KG1 (cell line): Measurements from ENCODE around the gene MTHFD2.
"Not testable (repeated sequence)": the region's sequence is repeated elsewhere in the genome, so short reads cannot be mapped to it uniquely, and the experiment has no call there.

Experiments
- DNase-seq: peaks from one replicate; lab custom pipeline; 2025; lab: John Stamatoyannopoulos, UW

The MTHFD2 gene

DNA sequence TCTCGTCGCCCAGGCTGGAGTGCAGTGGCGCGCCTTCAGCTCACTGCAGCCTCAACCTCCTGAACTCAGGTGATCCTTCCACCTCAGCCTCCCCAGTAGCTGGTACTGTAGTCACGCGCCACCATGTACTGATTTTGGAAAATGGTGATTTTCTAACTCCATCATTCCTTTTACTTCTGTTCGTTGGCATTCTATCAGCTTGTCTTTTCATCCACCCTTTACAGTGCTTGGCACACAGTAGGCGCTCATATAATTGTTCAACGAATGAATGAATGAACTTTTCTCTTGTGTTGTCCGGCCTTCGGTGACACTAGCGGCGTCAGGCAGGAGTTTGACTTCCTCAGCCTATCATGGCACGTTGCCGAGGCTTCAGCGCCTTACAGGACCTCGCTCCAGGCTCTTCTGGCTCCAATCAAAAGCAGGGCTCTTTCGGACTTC, 373 bp upstream of the MTHFD2 start:
- no peak for DNase-seq

DNA sequence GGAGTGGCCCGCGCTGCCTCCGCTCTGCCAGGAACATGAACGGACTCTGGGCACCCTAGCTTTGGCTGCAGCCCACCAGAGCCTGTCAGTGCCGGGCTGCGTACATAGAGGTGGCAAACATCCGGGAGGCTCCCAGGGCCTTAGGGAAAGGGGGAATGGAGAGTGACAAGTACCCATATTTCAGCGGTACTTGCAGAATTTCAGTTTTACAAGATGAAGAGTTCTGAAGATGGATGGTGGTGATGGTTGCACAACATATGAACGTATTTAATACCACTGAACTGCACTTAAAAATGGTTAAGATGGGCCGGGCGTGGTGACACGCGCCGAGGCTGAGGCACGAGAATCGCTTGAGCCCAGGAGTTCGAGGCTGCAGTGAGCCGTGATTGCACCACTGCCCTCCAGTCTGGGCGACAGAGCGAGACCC, 873 bp downstream of the MTHFD2 start:
- no peak for DNase-seq

DNA sequence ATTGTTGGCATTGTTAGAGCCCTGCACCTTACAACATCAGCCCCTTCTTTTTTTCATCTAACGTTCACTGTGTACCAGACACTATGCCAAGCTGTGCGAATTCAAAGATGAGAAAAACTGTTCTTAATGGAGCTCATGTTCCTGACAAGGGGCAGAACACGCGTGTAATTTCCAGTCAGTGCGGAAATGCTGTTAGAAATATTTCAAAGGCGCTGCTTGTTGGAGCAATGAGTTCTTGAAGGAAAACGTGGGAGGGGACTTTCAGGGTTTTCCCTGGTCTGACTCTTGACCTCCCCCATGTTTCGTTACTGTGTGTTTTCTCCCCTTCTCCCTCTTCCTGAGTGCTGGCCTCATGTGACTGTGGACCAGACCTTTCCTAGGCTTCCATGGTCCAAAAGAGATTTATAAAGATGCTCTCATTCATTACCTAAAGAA, 1.5 kb downstream of the MTHFD2 start:
- DNase-seq = no peak

DNA sequence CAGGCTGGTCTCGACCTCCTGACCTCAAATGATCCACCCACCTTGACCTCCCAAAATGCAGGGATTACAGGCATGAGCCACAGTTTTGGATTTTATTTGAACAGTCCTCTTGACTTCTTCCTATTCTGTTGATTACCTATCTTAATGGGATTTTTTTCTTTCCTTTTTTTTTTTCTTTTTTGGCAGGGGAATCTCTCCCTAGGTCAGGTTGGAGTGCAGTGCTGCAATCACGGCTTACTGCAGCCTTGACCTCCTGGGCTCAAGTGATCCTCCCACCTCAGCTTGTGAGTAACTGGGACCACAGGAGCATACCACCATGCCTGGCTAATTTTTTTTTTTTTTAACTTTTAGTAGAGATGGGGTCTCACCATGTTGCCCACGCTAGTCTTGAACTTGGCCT, 2.8 kb downstream of the MTHFD2 start:
- no peak for DNase-seq

DNA sequence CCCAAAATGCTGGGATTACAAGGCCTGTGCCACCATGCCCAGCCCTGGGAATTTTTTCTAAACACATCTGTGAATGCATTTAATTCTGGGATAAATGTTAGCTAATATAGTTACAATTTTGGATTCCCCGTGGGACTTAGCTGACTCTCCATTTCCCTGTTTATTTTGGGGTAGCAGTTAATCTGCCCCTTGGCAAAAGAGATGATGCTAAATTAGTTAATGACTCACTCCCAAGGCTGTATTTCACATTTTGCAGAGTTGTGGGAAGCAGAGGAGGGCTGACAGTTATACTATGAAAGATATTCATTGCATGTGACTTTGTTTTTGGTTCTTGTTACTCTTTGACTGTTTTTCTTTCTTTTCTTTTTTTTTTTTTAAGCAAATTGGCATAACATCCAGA, 3.2 kb downstream of the MTHFD2 start:
- DNase-seq = no peak

DNA sequence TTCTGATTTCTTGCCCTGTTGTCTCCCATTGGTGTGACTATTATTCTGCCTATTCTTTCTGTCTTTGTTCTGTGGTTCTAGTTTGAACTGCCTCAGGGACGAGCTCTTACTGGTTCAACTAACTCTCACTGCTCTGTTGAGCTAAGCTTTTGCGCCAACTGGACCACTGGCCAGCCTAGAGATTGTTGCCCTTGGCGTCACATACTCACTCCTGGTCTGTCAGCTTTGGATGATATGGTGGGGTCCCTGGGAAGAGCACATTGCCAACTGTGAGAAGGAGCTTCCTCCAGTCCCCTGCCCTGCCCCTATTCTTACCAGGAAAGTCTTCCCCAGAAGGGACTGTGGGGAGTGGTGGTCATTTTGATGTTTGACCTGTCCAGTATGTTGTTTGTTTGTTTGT, 6.0 kb downstream of the MTHFD2 start:
- DNase-seq = no peak

DNA sequence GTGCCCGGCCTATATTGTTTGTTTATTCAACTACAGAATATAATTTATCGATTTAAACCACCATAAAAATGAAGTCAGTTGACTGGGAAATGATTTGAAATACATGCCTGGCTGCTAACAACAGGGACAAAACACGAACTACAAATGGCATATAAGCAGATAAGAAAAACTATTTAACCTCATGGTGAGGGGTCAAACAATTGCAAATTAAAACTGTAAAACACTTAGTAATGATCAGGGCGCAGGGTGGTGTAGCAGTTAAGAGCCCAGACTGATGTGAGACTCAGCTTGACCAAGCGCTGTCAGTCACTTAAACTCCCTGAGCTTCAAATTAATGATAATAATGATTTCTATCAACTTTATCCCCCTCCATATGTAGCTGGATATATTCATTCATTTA, 6.7 kb downstream of the MTHFD2 start:
- no peak for DNase-seq

DNA sequence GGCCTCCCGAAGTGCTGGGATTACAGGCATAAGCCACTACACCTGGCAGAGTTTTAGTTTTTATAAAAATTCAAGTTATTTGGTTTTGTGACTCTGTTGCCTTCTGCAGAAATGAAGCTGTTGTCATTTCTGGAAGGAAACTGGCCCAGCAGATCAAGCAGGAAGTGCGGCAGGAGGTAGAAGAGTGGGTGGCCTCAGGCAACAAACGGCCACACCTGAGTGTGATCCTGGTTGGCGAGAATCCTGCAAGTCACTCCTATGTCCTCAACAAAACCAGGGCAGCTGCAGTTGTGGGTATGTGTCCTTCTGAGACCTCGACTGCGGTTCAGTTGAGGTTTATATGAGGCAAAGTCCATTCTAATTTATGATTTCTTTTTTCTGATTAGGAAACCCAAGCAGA, 7.2 kb downstream of the MTHFD2 start:
- DNase-seq = no peak

DNA sequence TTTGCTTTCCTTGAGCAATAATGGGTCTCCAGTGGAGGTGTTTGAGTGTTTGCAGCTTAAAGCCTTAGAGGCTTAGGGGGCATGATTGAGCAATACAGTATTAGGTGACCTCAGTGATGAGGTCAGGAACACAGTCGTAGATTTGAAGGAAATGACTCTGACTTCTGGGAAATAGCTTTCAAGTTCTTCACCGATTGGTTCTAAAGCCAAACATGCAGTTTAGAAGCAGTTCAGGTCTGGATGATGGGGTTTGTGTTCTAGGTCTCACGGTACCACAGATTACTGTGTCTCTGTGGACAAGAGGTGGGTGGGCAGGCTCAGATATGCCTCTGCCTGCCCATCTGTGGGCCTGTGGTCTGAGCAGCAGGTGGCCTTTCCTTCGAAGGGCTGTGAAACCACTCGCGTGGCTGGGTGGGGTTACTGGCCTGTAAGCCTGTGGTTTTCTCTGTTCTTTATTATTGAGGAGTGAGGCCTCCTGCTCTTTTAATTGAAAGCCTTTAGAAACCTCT, 7.8 kb downstream of the MTHFD2 start:
- no peak for DNase-seq

DNA sequence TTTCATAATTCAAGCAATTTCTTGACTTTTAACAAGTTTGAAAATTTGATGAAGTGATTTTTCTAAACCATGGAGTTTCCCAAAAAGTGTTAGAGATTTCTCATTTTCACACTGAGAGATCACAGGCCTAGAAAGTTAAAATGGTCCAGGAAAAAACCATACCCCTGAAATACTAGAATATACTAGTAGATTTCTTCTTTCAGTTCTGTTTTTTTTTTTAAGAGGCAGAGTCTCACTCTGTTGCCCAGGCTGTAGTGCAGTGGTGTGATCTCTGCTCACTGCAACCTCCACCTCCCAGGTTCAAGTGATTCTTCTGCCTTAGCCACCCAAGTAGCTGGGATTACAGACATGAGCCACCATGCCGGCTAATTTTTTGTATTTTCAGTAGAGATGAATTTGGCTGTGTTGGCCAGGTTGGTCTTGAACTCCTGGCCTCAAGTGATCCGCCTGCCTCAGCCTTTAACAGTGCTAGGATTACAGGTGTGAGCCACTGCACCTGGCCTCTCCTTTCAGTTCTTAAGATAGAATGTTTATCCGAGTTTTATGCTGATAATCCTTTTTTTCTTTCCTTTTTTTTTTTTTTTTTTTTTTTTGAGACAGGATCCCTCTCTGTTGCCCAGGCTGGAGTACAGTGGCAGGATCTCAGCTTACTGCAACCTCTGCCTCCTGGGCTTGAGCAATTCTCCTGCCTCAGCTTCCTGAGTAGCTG, 14.4 kb downstream of the MTHFD2 start:
- no peak for DNase-seq

DNA sequence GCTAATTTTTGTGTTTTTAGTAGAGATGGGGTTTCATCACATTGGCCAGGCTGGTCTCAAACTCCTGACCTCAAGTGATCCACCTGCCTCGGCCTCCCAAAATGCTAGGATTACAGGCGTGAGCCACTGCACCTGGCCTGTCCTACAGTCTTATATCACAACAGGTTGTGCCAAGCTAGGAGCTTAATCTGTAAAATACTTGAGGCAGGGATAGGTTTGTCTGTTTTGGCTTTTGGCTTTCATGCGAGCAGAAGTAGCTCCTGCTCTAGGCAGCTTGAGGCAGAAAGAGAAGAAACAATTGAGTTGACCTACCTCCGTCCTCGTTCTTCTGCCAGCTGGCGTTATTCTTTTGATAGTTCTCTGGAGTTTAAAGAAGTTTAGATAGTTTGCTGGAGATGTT, 17.4 kb downstream of the MTHFD2 start:
- not testable (repeated sequence) for DNase-seq

DNA sequence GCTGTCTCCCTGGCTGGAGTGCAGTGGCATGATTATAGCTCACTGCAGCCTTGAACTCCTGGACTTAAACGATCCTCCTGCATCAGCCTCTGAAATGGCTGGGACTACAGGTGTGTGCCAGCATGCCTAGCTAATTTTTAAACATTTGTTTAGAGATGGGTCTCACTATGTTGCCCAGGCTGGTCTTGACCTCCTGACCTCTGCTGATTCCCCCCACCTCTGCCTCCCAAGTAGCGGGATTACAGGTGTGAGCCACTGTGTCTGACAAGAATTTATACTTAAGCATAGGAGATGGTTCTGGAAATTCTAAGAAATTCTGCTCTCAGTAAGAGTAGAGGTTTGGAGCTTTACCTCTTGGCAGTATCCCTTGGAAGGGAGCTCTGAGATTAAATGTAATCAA, 18.2 kb downstream of the MTHFD2 start:
- DNase-seq = no peak

DNA sequence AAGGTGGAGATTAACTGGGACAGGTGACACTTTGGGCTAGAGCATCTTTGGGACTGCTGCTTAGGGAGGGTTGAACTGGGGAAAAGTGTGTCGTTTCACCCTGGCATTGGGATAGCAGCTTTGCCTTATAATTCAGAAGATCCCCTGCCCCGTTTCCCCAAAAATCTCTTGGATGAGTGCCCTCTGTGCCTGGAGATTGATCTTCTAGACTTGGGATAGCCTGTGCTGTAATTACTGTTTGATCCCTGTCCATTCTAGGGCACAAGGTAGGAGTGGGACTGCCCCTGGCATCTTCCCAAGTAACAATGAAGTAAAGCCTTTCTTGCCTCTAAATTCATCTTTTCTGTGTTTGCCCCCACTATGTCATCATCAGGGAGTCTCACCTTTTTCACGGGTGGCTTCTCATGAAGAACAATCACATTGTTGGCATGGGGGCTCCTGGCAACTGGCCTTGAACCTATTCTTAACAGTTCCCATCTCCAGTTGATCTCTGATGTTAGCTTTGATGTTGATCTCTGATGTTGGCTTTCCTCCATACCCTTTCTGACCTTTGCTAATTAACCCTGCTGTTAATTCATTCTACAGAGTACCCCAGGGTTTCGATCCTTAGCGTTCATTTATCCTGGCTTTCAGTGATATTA, 21.6 kb downstream of the MTHFD2 start:
- no peak for DNase-seq

DNA sequence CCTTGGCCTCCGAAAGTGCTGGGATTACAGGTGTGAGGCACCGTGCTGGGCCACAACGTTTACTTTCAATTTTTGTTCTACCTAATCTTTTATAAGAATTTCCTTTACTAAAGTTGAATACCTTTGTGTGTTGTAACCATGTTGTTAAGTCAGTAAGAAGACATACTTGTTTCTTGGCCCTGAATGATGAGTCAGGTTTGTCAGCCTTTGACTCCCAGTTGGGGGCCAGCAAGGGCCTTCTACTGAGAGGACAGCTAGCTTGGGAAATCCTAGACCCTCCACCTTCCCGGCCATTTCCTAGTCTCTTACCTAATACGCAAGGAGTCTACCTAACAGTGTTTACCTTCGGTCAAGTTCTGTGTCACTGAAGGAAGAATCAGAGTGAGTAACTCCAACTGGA, 22.7 kb downstream of the MTHFD2 start:
- no peak for DNase-seq

DNA sequence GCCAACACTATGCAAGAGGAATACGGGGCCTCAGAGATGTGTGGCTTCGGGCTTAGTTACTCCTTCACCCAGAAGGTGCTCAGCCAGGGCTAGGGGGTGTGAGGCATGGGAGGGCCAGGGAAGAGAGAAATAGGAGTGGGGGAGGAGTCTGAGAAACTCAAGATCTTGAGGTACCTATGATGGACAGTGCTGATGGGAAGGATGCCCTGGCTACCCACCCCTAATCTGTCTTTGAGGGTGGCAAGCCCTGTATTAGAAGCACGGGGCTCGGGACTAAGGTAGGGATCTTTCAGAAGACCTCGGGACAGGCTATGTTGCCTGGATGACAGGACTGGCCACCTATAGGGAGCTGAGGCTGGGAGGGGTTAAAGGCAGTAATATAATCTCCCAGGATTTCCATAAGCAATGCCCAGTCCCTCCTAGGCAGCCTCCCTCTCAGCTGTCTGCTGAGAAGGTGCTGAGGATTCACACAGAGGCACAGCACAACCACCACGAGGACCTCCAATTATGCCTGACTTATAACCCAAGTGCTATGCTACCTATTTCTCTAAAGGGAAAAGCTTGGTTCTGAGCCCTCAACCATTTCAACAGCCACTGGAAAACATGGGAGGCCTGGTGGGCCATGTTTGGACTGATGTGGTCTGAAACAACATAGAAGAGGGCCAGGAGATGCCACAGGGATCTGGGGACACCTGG, 23.3 kb downstream of the MTHFD2 start:
- no peak for DNase-seq

DNA sequence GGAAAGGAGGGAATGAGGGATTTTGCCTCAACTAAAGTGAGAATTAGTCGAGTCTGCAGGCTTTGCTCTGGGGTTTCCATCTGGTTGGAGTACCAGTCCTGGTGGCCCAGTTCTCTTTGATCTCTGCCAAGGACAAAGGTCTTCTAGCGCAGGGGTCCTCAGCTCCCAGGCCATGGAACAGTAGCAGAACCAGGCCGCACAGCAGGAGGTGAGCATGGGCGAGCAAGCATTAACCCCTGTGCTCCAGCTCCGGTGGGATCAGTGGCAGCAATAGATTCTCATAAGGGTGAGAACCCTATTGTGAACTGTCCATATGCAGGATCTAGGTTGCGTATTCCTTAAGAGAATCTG, 23.9 kb downstream of the MTHFD2 start:
- DNase-seq = no peak

DNA sequence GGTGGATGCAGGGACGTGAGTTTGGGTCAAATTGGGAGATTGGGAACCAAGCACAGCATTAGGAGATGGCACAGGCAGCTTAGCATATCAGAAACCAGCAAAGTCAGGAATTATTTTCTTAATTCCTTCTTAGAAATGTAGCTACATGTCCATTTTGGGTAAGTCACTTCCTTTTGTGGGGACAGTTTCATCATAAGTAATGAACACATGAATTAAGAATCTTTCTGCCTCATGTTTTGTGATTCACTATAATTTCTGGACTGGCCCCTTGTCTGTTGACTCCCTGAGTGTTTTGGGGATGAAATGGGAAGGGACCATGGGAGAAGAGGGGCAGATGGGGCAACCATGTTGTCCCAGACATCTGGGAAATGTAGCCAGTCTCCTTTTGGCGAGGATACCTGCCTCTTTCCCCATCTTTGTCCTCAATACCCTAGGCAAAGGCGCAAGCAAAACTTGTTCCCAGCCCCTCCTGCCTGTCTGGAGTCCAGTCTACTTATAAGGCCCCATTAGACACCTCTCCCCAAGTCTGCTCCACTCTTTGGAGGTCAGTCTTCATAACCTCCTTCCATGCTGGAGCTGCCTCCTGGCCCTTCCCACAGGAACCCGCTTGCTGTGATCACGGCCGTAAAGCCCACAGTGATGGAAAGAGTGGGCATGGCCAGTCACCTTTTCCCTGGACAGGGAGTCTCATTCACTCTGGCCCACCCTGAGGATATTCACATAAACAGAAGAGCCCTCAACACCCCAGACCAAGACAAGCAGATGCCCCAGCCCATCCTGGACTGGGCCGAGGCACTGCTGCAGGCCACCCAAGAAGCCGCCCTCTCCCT, 25.7 kb downstream of the MTHFD2 start:
- DNase-seq = no peak

DNA sequence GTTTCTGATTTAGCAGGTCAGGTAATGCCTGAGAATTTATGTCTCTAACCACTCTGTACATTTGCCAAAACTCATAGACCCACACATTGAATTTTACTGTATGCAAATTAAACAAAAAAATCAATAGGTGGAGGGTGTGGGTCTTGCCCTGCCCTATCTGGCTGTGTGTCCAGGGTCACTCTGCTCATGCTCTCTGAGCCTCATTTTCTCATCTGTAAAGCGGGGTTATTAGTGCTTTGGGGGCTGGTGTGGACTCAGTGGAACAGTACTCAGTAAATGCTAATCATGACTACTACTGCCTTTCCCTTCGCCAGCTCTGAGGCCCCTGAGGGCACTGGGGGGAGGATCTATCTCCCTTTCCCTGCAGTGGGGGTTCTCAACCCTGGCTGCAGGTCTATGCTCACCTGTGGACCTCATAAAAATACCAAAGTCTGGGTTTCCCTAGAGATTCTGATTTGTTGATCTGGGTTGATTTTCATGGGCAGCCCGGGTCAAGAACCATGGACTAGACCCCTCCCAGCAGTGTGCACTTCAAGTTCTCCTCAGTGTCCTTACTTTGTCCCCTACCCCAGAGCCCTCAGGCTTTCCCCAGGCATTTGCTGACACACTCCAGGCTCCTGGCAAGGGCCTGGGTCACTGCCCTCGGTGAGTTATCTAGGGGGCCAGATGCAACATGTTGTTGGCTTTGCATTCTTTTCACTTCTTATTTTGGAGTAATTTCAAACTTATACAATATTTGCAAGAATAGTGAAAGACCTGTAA, 27.5 kb downstream of the MTHFD2 start:
- no peak for DNase-seq

DNA sequence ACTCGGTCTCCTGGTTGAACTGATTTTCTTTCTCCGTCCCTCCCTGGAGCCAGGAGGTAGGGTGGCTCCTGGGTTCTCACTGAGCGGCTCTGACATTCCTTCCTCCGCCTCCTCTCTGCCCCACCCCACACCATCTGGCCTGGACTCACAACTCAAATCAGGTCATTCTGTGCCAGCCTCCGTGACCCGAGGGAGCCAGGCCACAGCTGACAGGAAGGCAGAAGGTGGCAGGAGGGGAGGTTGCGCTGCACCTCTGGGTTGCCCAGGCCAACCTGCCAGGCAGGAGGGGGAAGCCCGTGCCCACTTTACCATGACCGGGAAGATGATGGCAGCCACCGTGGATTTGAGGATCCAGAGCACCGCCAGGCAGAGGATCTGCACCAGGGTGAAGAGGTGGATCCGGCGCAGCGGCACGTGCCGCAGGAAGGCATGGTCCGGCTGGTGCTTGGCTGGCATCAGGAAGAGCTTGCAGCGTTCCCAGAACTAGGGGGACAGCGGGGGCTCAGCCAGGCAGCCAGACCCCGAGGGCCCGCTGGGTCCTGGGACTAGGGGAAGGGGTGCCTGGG, 28.3 kb downstream of the MTHFD2 start:
- no peak for DNase-seq

DNA sequence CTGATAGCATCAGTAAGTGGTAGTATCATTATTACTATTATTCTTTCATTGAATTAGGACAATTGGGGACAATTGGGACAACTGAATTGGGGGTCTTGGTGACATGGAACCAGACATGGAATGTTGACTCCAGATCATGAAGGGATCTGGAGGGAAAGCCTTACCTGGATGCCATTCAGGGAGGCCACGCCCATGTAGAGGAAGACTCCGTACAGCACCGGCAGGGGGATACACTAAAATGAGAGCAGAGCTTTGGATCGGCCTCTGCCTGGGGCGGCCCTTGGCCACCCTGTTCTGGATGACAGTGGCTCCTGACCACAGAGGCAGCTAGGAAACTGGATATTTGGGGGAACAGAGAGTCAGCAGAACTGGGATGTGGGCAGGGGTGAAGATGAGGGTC, 29.2 kb downstream of the MTHFD2 start:
- no peak for DNase-seq

DNA sequence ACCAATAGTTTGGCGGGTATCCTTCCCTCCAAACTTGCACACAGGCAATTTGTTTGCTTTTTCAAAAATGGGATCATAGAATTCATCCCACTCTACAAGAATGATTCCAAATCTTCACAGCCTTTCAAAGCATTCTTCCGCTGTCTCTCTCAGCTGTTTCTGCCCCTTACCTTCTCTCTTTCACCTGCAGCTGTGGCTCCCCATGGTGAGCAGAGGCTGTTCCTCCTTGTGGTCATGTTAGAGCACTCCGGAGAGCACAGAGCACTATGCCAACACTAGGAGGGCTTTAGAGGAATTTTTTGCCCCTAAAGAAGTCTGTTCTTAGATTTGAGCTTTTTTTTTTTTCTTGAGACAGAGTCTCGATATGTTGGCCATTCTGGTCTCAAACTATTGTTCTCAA, 30.4 kb downstream of the MTHFD2 start:
- no peak for DNase-seq
